ENCODE results near the gene UBE2O. TPM values are rescaled to one million over a fixed set of nuclear protein-coding genes. Genes with fewer than 3 reads are reported as not detected.
"Not testable (repeated sequence)": the region's sequence is repeated elsewhere in the genome, so short reads cannot be mapped to it uniquely, and the experiment has no call there.

Gene UBE2O
- total RNA-seq, 1 experiment from 2014 or later = 24.4 TPM

DNA sequence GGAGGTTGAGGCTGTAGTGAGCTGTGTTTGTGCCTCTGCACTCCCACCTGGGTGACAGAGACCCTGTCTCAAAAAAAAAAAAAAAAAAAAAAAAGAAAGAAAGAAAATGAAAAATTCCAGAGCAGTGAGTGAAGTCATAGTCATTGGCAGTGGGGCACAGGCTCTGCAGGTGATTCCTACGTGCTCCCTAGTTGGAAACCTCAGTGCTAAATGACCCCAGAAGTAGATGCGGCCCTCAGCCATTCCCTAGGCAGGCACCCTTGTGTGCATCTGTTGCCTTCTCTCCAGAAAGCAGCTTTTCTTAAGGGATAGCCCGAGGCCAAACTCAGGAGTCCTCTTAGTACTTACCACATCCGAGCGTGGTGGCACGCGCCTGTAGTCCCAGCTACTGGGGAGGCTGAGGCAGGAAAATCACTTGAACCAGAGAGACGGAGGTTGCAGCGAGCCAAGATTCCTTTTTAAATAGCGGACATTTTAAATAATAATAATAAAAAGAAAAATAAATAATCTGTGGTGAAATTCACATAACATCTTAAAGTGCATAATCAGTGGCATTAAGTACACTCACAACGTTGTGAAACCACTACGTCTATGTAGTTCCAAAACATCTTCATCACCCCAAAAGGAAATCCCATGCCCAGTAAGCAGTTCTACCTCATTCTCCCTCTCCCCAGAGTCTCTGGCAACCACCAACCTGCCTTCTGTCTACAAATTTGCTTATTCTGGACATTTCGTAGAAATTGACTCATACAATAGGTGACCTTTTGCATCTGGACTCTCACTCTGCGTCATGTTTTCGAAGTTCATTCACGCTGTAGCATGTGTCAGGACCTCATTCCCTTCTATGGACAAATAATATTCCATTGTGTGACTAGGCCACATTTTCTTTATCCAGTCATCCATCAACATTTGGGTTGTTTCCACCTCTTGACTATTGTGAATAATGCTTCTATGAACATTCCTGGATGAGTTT is 81.0 kb downstream of the UBE2O start:
- no peak for DNase-seq (ENCODE audit: low spot score)

DNA sequence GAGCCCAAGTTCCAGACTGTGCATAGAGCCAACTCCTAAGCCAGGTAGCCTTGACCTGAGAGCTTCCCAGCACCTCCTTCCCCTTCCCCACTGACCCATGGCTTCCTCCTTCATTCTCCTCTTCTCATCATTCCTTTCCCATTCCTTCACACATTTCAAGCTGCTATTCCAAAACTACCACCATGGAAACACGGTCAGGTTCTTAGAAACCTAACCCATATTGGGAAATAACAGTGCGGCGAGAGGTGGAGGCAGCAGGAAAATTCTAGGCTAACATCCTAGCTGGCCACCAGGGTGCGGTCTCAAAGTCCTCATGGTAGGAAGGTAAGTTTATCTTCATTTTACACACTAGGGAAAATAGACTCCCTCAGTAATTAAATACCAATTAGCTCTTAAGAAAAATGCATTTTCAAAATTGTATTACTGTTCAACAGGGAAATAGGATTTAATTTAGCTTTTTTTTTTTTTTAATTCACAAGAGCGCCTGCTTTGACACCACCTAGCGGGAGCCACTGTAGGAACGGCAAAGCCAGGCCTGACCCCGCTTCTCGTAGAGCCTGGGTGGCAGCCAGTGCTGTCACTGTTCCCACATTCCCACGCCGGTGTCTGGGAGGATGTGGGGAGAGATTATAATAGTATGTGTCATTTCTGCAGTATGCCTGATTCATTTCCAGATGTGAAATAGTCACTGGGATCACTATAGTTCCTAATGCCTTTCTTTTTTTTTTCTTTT is 82.5 kb downstream of the UBE2O start:
- peak; percentile 56 for DNase-seq (ENCODE audit: low spot score)

DNA sequence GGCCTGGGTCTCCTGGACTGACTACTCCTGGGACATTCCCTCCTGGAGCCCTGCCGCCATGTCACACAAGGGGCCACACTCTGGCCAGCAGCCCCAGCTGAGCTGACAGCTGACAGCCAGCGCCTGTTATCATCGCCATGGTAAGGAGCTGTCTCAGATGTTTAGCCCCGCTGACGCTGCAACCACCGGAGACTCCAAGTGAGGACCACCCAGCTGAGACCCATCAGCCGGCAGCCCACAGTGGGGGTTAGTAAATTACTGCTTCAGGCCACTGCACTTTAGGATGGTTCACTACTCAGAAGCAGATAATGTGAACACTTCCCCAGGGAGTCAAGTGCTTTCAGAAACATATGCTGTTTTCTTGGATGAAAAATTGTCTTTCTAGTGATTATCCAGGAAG is 83.1 kb downstream of the UBE2O start:
- no peak for DNase-seq (ENCODE audit: low spot score)

DNA sequence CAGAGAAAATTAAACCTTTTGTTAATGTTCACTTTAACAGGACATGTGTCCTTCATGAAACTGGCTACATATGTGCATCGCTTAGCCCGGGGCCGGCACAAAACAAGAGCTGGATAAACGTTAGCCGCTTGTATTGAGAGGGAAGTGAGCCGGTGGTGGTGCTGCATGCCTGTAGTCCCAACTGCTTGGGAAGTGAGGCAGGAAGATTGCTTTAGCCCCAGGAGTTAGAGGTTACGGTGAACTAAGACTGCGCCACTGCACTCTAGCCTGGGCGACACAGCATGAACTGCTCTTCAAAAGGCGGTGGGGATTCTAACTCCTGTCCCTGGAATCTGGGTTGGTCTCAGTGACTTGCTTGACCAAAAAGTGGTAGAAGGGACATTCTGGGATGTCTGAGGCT is 83.6 kb downstream of the UBE2O start:
- no peak for DNase-seq (ENCODE audit: low spot score)

DNA sequence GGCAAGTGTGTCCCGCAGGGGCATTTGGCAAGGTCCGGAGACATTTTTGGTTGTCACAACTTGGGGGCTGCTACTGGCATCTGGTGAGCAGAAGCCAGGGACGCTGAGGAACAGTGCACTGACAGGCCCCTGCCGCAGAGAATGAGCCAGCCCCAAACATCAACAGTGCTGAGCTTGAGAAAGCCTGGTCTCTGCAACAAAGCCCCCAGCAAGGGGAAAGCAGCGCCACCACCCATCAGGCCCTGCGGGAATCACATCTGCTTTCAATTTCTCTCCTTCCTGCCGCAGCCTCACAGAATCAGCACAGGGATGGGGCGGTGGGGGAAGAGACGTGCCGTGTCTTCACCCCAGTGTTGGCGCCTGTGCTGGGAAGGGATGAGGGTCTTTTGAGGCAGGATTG is 84.4 kb downstream of the UBE2O start:
- no peak for DNase-seq (ENCODE audit: low spot score)

DNA sequence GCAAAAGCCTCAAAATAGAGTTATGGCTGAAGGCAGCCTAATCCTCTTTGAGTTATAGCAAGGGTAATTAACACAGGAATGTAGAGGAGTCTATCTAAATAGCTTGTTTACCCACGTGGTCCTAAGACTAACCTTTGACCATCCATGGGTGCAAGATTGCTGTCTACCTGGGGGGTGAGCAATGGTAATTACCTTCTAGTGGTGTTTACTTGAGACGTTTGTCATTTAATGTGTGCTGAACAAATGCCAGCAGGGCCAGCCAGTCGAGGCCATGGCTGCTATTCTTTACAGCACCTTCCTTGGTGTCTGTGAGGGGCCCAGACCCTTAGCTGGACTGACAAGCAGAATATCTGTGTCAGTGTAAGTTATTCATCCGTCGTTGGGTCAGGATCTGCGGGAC is 85.3 kb downstream of the UBE2O start:
- DNase-seq (ENCODE audit: low spot score) = no peak

DNA sequence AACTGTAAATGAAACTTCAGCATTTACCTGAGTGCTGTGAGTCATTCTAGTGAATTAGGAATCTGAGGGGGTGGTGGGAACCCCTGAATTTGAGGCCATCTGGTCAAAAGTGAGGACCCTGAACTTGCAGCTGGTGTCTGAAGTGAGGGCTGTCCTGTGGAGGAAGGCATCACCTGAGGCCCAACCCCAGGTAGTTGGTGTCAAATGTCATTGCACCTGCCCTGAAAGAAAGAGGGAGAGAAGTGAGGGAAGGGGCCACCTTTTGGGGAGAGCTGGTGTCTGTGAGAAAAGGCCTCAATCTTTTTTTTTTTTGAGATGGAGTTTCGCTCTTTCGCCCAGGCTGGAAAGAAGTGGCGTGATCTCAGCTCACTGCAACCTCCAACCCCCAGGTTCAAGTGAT is 86.7 kb downstream of the UBE2O start:
- DNase-seq (ENCODE audit: low spot score) = no peak

DNA sequence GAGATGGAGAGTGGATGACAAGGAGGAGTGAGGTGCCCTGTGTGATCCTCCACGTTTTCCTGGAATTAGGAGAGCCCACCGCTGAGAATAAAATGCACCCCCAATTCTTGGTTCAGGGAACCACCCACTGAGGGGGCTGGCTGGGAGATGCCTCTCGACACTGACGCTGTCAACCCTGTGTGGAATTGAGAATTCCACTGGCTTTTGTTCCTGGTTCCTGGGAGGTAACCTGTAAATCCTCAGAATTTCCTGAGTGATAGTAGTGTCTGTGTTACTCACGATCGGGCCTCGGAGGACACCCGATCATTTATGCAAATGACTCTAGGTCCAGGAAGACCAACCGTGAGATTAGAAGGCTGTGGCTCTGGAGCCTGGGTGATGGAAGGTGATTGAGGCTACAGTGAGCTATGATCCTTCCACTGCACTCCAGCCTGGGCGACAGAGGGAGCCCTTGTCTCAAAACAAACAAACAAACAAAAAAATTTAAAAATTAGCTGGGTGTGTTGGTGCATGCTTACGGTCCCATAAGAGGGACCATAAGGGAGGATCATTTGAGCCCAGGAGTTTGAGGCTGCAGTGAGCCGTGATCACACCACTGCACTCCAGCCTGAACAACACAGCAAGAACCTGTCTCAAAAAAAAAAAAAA is 87.6 kb downstream of the UBE2O start:
- DNase-seq (ENCODE audit: low spot score) = peak; percentile 31

DNA sequence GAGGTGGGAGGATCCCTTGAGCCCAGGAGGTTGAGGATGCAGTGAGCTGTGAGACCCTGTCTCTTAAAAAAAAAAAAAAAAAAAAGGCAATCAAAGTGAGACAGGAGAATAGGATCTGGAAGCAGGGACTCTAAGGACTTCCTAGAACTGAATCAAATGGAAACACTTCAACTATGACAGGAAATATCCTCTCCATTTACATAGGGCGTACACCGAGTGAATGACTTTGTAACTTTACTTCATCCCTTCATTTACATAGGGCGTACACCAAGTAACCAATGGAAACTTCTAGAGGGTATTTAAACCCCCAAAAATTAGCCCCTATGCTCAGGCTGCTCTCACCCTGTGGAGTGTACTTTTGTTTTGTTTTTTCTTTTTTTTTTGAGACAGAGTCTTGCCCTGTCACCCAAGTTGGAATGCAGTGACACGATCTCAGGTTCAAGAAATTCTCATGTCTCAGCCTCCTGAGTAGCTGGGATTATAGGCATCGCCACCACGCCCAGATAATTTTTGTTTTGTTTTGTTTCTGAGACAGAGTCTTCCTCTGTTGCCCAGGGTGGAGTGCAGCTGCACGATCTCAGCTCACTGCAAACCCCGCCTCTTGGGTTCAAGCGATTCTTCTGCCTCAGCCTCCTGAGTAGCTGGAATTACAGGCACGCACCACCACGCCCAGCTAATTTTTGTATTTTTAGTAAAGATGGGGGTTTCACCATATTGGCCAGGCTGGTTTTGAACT is 89.7 kb downstream of the UBE2O start:
- no peak for DNase-seq (ENCODE audit: low spot score)

DNA sequence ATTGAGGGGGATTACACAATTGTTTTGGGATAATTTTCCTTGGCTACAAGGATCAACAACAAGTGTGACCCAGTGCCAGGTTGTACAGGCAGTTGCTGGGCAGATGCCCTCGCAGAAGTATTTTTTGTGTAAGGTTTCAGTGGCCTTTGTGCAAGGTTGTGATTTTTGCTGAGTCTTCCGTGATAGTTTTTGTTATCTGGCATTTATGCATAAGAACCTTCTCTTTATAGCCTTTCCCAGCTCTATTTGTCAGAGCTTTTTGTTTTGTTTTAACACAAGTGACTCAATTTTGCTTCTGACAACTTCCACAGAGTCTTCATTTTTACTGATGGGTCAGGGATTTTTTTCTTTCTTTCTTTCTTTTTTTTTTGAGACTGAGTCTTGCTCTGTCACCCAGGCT is 92.5 kb downstream of the UBE2O start:
- no peak for DNase-seq (ENCODE audit: low spot score)

DNA sequence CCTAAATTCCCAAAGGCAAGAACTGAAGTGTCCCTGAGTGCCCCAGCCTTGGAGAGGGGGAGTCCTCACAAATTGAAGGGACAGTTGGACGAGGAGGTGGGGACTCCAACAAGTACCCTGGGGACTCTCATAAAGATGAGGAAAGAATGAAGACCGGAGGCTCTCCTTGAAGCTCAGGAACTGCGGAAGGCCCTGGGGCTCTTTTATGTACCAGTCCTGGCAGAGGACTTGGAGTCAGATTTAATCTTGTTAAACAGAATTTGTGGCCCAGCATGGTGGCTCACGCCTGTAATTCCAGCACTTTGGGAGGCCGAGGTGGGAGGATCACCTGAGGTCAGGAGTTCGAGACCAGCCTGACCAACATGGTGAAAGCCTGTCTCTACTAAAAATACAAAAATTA is 93.2 kb downstream of the UBE2O start:
- DNase-seq (ENCODE audit: low spot score) = not testable (repeated sequence)

DNA sequence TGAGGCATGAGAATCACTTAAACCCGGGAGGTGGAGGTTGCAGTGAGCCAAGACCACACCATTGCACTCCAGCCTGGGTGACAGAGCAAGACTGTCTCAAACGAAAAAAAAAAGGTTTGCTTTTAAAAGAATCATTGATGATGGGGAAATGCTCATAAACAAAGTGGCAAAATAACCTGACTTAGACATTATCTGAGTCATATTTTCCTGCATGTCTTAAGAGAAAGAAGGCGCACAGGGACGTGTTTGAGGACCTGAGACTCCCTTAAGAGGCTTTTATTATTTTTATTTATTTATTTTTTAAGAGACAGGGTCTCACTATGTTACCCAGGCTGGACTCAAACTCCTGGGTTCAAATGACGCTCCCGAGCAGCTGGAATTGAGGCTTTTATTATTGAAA is 93.6 kb downstream of the UBE2O start:
- no peak for DNase-seq (ENCODE audit: low spot score)

DNA sequence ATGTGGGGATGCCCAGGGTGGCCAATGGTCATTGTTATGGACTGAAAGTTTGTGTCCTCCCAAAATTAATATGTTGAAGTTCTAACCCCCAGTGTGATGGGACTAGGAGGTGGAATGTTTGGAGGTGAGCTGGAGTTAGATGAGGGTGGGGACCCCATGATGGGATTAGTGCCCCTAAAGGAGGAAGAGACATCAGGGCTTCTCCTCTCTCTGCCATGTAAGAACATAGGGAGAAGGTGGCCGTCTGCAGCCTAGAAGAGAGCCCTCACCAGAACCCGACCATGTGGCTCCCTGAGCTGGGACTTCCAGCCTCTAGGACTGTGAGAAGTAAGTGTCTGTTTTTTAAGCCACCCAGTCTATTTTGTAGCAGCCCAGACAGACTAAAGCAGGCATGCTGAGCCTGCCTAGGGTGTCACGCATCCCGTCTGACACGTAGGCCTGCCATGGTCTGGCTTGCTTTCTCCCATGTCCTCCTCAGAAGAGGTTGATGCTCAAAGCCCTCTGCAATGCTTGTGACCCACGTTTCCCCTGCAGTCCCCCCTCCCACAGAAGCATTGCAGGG is 95.3 kb downstream of the UBE2O start:
- DNase-seq (ENCODE audit: low spot score) = no peak

DNA sequence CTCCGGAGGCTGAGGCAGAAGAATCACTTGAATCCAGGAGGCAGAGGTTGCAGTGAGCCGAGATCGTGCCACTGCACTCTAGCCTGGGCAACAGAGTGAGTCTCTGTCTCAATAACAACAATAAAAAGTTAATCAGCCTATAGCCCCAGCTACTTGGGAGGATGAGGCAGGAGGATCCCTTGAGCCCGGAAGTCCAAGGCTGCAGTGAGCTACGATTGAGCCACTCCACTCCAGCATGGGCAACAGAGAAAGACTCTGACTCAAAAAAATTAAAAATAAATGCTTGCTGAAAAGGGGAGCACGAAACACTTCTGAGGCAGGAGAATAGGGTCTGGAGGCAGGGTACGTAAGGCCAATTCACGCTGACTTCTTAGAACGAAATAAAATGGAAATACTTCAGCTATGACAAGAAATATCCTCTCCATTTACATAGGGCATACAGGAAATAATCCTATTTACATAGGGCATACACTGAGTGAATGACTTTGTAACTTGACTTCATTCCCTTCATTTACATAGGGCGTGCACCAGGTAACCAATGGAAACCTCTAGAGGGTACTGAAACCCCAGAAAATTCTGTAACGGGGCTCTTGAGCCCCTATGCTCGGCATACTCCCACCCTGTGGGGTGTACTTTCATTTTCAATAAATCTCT is 96.0 kb downstream of the UBE2O start:
- no peak for DNase-seq (ENCODE audit: low spot score)

DNA sequence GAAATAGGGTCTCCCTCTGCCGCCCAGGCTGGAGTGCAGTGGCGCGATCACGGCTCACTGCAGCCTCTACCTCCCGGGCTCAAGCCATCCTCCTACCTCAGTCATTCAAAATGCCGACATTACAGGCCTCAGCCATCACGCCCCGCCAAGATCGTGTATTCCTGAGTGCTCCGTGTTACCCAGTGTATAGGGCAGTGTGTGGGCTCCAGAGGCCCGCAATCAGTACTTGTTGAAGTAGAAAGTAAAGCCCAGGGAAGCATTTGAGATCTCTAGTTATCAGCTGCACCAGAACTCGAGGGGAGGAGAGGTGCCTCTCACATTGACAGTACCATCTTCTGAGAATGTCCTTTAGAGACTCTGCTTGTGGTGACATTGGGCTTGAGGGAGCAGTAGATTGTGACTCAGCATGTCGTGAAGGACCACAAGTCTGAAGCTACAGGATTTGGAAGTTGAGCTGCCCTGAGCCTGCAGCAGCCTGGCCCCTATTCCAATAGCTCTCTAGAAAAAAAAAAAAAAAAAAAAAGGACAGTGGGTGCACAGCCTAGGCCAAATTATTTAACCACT is 98.1 kb downstream of the UBE2O start:
- DNase-seq (ENCODE audit: low spot score) = no peak

DNA sequence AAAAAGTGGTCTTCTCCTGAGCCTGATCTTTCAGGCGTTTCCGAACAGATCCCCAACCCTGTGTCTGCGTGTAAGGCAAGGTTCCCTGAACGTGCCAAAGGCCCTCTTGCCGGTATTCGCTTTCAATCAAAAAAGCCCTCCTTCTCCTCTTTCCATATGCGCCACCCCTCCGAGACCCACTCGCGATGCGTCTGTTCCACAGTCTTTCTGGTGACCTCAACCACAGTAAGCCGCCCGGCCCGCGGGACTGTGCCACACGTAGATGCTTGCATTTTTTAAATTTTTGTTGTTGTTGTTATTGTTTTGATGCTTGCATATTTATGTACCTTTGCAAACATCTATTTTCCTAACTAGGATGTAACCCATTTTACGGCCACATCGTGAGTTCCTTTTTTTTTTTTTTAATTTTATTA is 98.6 kb downstream of the UBE2O start:
- DNase-seq (ENCODE audit: low spot score) = no peak

DNA sequence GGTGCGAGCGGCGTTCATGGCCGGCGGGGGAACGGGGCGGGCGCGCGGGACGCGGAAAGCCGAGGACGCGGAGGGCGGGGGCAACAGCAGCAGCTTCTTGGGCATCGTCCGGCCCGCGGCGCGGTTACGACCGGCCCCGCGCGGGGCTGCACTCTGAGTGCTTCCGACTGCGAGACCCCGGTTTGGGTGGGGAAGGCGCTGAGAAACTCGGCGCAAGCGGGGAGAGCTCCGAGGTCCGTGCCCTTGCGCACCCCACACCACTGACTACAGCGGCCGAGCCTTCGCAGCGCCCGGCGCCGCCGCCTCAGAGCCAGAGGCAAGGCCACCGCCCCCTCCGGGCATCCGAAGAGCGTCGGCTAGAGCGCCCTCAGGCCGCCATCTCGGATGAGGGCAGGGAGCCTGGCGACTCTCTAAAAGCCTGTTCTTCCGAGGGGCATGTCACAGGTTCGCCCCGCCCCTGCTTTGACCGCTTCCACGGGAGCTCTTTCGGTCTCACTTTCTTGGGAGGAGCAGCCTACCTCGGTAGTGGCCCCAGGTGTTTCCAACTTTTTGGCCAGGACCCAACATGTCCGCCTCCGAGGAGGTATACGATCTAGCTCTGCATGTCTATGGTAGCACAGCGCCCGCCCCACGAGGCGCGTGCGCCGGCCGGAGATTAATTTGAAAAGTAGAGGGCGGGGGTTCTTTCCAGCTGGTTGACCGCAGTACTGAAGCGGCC is 99.2 kb downstream of the UBE2O start, which contains the start of gene PRPSAP1:
TSS of gene PRPSAP1 (minus strand) at position 318 of the 718 bp plus-strand sequence. CDS start at position 105, 213 bp downstream.
- DNase-seq (ENCODE audit: low spot score) = peak; percentile 95

DNA sequence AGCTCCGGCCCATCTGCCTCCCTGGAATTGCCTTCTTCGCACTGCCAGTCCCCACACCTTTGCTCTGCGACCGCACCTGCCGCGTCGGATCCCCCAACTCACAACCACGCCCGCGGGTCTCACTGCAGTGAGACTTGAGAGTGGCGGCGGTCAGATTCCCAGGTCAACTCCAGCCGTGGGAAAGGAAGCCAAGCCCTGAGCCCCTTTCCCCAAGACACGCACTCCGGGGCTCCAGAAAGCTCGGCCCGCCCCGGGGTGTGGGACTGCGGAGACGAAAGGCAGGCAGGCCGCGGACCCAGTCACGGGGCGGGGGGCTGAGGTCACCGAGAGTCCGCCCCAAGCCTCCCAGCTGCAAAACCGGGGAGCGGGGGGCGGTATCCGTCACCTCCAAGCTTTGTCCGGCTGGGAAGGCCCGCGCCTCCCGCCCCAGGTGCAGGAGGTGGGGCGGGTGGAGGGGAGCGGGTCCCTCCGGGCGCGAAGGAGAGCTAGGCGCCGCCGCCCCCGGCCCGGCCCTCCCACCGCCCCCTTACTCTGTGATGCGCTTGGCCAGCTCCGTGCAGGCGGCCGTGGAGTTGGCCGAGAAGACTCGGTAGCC is 99.9 kb downstream of the UBE2O start:
- DNase-seq (ENCODE audit: low spot score) = peak; percentile 19

DNA sequence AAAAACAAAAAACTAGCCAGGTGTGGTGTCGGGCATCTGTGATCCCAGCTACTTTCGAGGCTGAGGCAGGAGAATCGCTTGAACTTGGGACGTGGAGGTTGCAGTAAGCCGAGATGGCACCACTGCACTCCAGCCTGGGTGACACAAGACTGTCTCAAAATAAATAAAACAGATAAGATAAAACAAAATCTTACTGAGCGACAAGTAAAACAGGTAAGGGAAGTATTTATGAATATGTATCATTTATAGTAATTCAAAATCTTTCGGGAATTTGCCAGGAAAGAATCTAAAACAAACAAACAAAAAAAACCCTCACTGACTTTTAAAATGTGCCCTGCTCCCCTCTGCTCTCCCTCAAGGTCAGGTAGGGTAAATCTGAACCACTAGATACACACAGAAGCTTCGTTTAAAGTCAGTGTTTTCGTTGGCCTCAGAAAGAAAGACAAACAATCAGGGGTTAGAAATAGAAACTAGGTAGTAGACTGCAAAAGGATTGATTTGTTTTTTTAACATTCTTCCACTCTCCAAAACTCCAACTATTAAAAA is 101.4 kb downstream of the UBE2O start:
- no peak for DNase-seq (ENCODE audit: low spot score)

Data from HT-29 (cell line).